Measurements from ENCODE around the gene RESP18. TPM values are rescaled to one million over a fixed set of nuclear protein-coding genes. Genes with fewer than 3 reads are reported as not detected.
A peak's percentile ranks its signal among the peaks of the same experiment; 100 is the strongest.

The RESP18 gene
- total RNA-seq, 1 experiment from 2014 or later: not detected

DNA sequence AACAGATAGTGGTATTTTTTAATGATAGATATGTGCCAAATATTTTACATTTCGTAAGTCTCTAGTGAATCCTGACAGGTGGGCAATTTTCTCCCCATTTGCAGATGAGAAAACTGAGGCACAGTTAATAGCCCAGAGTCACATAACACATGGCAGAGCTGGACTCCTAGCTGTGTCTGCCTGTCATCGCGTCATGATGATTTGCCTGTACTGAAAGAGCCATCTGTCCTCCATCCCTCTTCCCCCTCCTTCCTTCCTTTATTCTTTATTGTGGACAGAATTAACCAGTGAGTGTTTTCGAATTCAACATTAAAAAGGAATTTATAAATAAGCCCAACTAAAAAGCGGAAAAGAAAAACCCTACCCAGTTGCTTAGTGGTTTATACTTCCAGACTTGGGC is 50.2 kb downstream of the RESP18 start:
- DNase-seq: no peak
- no TSS peak for BruUV-seq (replicated peaks)
- Mint-ChIP-seq H3K9me3 (ENCODE audit: unreplicated experiment) (no peaks in the 10 kb centered on the region), H3K4me1 (ENCODE audit: low read depth, unreplicated experiment) (peaks cover 13% of the 10 kb centered on the region), H3K36me3 (ENCODE audit: insufficient read depth, unreplicated experiment) (peaks cover 22% of the 10 kb centered on the region), H3K4me3 (ENCODE audit: unreplicated experiment) (no peak overlapping the region), H3K27ac (ENCODE audit: unreplicated experiment) (no peak overlapping the region), H3K27me3 (ENCODE audit: insufficient read depth, unreplicated experiment) (no peaks in the 10 kb centered on the region)
- intact Hi-C loops (cut with micrococcal nuclease; ENCODE audit: unreplicated experiment): no loop called here
- POLR2A ChIA-PET: interaction anchor here (1.3 kb wide), 1 partner anchor 65 kb away, joined by 3 read pairs; no protein-coding TSS in a partner anchor
- Histone ChIP-seq H3K27me3 (replicated peaks; ENCODE audit: control insufficient read depth, insufficient read depth, low read length) (no peaks in the 10 kb centered on the region), H3K4me3 (ENCODE audit: low read depth, low read length) (no peak overlapping the region), H3K4me1 (peaks cover 21% of the 10 kb centered on the region), H3K9me3 (no peaks in the 10 kb centered on the region), H3K36me3 (ENCODE audit: control insufficient read depth, insufficient read depth, low read length) (peaks cover 3% of the 10 kb centered on the region)
- CTCF ChIA-PET: interaction anchor here (1.0 kb wide), 1 partner anchor 13 kb away, joined by 4 read pairs; no protein-coding TSS in a partner anchor
- TF ChIP-seq, protein P1, sequence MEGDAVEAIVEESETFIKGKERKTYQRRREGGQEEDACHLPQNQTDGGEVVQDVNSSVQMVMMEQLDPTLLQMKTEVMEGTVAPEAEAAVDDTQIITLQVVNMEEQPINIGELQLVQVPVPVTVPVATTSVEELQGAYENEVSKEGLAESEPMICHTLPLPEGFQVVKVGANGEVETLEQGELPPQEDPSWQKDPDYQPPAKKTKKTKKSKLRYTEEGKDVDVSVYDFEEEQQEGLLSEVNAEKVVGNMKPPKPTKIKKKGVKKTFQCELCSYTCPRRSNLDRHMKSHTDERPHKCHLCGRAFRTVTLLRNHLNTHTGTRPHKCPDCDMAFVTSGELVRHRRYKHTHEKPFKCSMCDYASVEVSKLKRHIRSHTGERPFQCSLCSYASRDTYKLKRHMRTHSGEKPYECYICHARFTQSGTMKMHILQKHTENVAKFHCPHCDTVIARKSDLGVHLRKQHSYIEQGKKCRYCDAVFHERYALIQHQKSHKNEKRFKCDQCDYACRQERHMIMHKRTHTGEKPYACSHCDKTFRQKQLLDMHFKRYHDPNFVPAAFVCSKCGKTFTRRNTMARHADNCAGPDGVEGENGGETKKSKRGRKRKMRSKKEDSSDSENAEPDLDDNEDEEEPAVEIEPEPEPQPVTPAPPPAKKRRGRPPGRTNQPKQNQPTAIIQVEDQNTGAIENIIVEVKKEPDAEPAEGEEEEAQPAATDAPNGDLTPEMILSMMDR (IDR thresholded peaks at IDR 0.05; ENCODE audit: insufficient read depth in 1 of 2, low read depth in 1 of 2, low read length in 1 of 2, severe bottlenecking in 1 of 2, unreplicated experiment in 1 of 2): no peak

DNA sequence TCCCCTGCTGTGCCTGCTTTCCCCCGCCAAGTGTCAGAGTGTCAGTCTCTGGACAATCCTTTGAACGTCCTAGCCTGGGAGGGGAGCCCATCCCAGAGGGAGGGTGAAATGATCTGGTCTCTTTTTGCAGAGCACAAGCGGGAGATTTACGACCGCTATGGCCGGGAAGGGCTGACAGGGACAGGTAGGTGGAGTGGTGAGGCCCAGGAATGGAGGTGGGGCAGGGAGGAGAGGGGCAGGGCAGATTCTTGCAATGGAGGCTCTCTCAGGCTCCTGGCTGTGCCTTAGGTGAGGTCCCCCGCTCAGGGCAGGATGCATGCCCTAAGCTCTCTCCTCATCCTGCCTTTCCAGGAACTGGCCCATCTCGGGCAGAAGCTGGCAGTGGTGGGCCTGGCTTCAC is 51.0 kb downstream of the RESP18 start:
- peaks cover 3% of the 10 kb centered on the region for H3K36me3 ChIP-seq (ENCODE audit: control insufficient read depth, insufficient read depth, low read length)
- DNase-seq: no peak
- no peaks in the 10 kb centered on the region for H3K27me3 ChIP-seq (replicated peaks; ENCODE audit: control insufficient read depth, insufficient read depth, low read length)
- POLR2A ChIA-PET: interaction anchor here (1.3 kb wide), 1 partner anchor 64 kb away, joined by 3 read pairs; no protein-coding TSS in a partner anchor
- BruUV-seq (replicated peaks): no TSS peak
- H3K27me3 Mint-ChIP-seq (ENCODE audit: insufficient read depth, unreplicated experiment): no peaks in the 10 kb centered on the region
- intact Hi-C loops (cut with micrococcal nuclease; ENCODE audit: unreplicated experiment): no loop called here
- no peaks in the 10 kb centered on the region for H3K9me3 ChIP-seq
- H3K4me3 Mint-ChIP-seq (ENCODE audit: unreplicated experiment): no peak overlapping the region
- no peaks in the 10 kb centered on the region for H3K9me3 Mint-ChIP-seq (ENCODE audit: unreplicated experiment)
- H3K4me3 ChIP-seq (ENCODE audit: low read depth, low read length): no peak overlapping the region
- H3K36me3 Mint-ChIP-seq (ENCODE audit: insufficient read depth, unreplicated experiment): peaks cover 21% of the 10 kb centered on the region
- H3K4me1 ChIP-seq: peaks cover 23% of the 10 kb centered on the region
- H3K4me1 Mint-ChIP-seq (ENCODE audit: low read depth, unreplicated experiment): peaks cover 13% of the 10 kb centered on the region
- CTCF ChIA-PET: interaction anchor here (5.8 kb wide), 1 partner anchor 13 kb away, joined by 92 read pairs; no protein-coding TSS in a partner anchor
- H3K27ac Mint-ChIP-seq (ENCODE audit: unreplicated experiment): no peak overlapping the region
- TF ChIP-seq, protein P1 (IDR thresholded peaks at IDR 0.05; ENCODE audit: insufficient read depth in 1 of 2, low read depth in 1 of 2, low read length in 1 of 2, severe bottlenecking in 1 of 2, unreplicated experiment in 1 of 2): no peak

DNA sequence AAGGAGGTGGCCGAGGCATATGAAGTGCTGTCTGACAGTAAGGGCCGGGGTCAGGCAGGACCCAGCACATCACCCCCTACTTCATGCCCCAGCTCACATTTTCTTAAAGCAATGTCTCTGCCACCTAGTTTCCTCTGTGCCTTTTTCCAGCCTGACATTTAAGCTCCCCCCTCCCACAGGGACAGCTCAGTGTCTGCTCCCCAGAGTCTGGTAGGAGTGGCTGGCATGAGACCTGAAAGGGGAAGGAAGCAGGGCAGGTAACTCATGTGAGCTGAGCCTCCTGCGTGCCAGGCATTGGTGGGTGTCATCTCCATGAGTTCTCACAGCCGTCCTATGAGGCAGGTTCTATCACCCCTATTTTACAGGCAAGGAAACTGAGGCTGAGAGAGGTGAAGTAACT is 51.9 kb downstream of the RESP18 start:
- H3K4me3 Mint-ChIP-seq (ENCODE audit: unreplicated experiment): peak overlapping the region; percentile 98
- peaks cover 23% of the 10 kb centered on the region for H3K4me1 ChIP-seq
- no peaks in the 10 kb centered on the region for H3K27me3 ChIP-seq (replicated peaks; ENCODE audit: control insufficient read depth, insufficient read depth, low read length)
- peaks cover 13% of the 10 kb centered on the region for H3K4me1 Mint-ChIP-seq (ENCODE audit: low read depth, unreplicated experiment)
- POLR2A ChIA-PET: no interaction called here
- TF ChIP-seq, protein P1 (IDR thresholded peaks at IDR 0.05; ENCODE audit: insufficient read depth in 1 of 2, low read depth in 1 of 2, low read length in 1 of 2, severe bottlenecking in 1 of 2, unreplicated experiment in 1 of 2): no peak
- intact Hi-C loops (cut with micrococcal nuclease; ENCODE audit: unreplicated experiment): no loop called here
- no peaks in the 10 kb centered on the region for H3K27me3 Mint-ChIP-seq (ENCODE audit: insufficient read depth, unreplicated experiment)
- H3K9me3 Mint-ChIP-seq (ENCODE audit: unreplicated experiment): no peaks in the 10 kb centered on the region
- peak overlapping the region; percentile 98 for H3K27ac Mint-ChIP-seq (ENCODE audit: unreplicated experiment)
- peaks cover 16% of the 10 kb centered on the region for H3K36me3 Mint-ChIP-seq (ENCODE audit: insufficient read depth, unreplicated experiment)
- CTCF ChIA-PET: interaction anchor here (5.8 kb wide), 1 partner anchor 14 kb away, joined by 92 read pairs; no protein-coding TSS in a partner anchor
- no peak for DNase-seq
- no peak overlapping the region for H3K4me3 ChIP-seq (ENCODE audit: low read depth, low read length)
- no peaks in the 10 kb centered on the region for H3K9me3 ChIP-seq
- peaks cover 3% of the 10 kb centered on the region for H3K36me3 ChIP-seq (ENCODE audit: control insufficient read depth, insufficient read depth, low read length)
- TSS peak; percentile 46 for BruUV-seq (replicated peaks)
